Lower leg skin (tissue), 4 donors: ENCODE results near the gene CAVIN3. TPM values are rescaled to one million over a fixed set of nuclear protein-coding genes. Genes with fewer than 3 reads are reported as not detected.

Experiments
- DNase-seq, 2 donors: peaks; one replicate each; pipeline ENCODE4 v3.0.0-alpha.2; 2019; ENCODE audit warnings: low spot score in 2 of 2
- H3K4me3 ChIP-seq: fragments of 200-600 bp; sonication (generic); 2 replicates; pipeline ENCODE4 v1.5.1; 2017; ENCODE audit warnings: mild to moderate bottlenecking, low read depth; ENCODE audit not compliant: poor library complexity, severe bottlenecking
- CTCF ChIP-seq, 3 donors: fragments of 450-650 bp; IDR thresholded peaks; one replicate each; pipeline ENCODE4 v1.5.1; 2016; ENCODE audit warnings: antibody characterized with exemption in 3 of 3, mild to moderate bottlenecking in 3 of 3, moderate library complexity in 2 of 3
- POLR2A ChIP-seq, 2 donors: fragments of 450-650 bp; IDR thresholded peaks; one replicate each; pipeline ENCODE4 v1.6.1; 2016 to 2017; ENCODE audit warnings: antibody characterized with exemption in 2 of 2, mild to moderate bottlenecking in 1 of 2, moderate library complexity in 1 of 2
- WGBS, 2 donors: methylation state at CpG; one replicate each; pipeline ENCODE4 v1.1.5; 2018; 5-methylcytosine and 5-hydroxymethylcytosine counted together
- intact Hi-C: fragments of 100-400 bp; cut with DNase I; formaldehyde crosslinking; loops from one replicate; pipeline ENCODE4 v1.15.0; 2023; ENCODE audit warnings: low total_unique reads
- total RNA-seq, 4 donors: library from RNA; depleted of rRNA; stranded (reverse); fragments of >200 nt; gene quantifications; one replicate each; pipeline ENCODE4 v1.1.0, GENCODE V29; 2016

CAVIN3 gene
- total RNA-seq, 4 donors from 2014 or later: 27.1 to 96.9 (median 48.9) TPM

GRCh38 chr11:6315811-6316425 lies 4.4 kb downstream of the CAVIN3 start:
- peak; percentile 52 to 88 for DNase-seq

GRCh38 chr11:6312106-6312505 lies 8.2 kb downstream of the CAVIN3 start:
- 86 to 92% methylated on average over 3 of the region's 3 CpGs for WGBS, 2 donors

More at GRCh38 chr11:6315811-6316425, 4.4 kb downstream of the CAVIN3 start:
- peak in 1 of 3 donors; percentile 27 for TF ChIP-seq CTCF (IDR thresholded peaks at IDR 0.05)
- TF ChIP-seq POLR2A (IDR thresholded peaks at IDR 0.05): no peak
- WGBS, 2 donors: 3% methylated on average over 10 of the region's 10 CpGs
- H3K4me3 ChIP-seq: no peak overlapping the region
- intact Hi-C loops: no loop called here

GRCh38 chr11:6307876-6308275 lies 12.4 kb downstream of the CAVIN3 start:
- H3K4me3 ChIP-seq: no peak overlapping the region
- intact Hi-C loops: no loop called here
- 76 to 78% methylated on average over 8 of the region's 8 CpGs for WGBS, 2 donors
- no peak for DNase-seq
- TF ChIP-seq POLR2A (IDR thresholded peaks at IDR 0.05): no peak
- TF ChIP-seq CTCF (IDR thresholded peaks at IDR 0.05): no peak

More at GRCh38 chr11:6312106-6312505, 8.2 kb downstream of the CAVIN3 start:
- H3K4me3 ChIP-seq: no peak overlapping the region
- intact Hi-C loops: no loop called here
- TF ChIP-seq POLR2A (IDR thresholded peaks at IDR 0.05): no peak
- no peak for TF ChIP-seq CTCF (IDR thresholded peaks at IDR 0.05)
- DNase-seq: no peak

- TF ChIP-seq POLR2A (IDR thresholded peaks at IDR 0.05) (no peak), CTCF (IDR thresholded peaks at IDR 0.05) (no peak)
- WGBS, 2 donors: 67 to 76% methylated on average over 4 of the region's 4 CpGs
- no peak for DNase-seq
Measured at GRCh38 chr11:6305297-6305696, 15.0 kb downstream of the CAVIN3 start.

GRCh38 chr11:6303661-6304060 lies 16.6 kb downstream of the CAVIN3 start:
- intact Hi-C loops: loop anchor here (1.0 kb wide), 1 partner anchor 45 kb away; no protein-coding TSS in a partner anchor
- H3K4me3 ChIP-seq: no peak overlapping the region
- TF ChIP-seq CTCF (IDR thresholded peaks at IDR 0.05) (no peak), POLR2A (IDR thresholded peaks at IDR 0.05) (no peak)
- WGBS, 2 donors: 77 to 88% methylated on average over 6 of the region's 6 CpGs
- no peak for DNase-seq

More at GRCh38 chr11:6305297-6305696, 15.0 kb downstream of the CAVIN3 start:
- no peak overlapping the region for H3K4me3 ChIP-seq
- intact Hi-C loops: no loop called here

GRCh38 chr11:6301096-6301495 lies 19.2 kb downstream of the CAVIN3 start:
- no peak for DNase-seq
- H3K4me3 ChIP-seq: no peak overlapping the region
- 57 to 59% methylated on average over 2 of the region's 2 CpGs for WGBS, 2 donors
- intact Hi-C loops: no loop called here
- TF ChIP-seq CTCF (IDR thresholded peaks at IDR 0.05) (no peak), POLR2A (IDR thresholded peaks at IDR 0.05) (no peak)
